GM19099 (cell line): ENCODE data around the gene ZMYND15.

ENCODE experiments used
- POLR2A ChIP-seq: IDR thresholded peaks from 3 replicates; pipeline ENCODE4 v1.6.1; 2011; ENCODE audit warnings: low read depth; ENCODE audit not compliant: insufficient read length; ENCODE audit errors: extremely low read depth

ZMYND15 gene

GRCh38 chr17:4766201-4766600 lies 26.6 kb downstream of the ZMYND15 start:
- TF ChIP-seq POLR2A = no peak

GRCh38 chr17:4766723-4767122 lies 27.1 kb downstream of the ZMYND15 start:
- TF ChIP-seq POLR2A = no peak

GRCh38 chr17:4768298-4768697 lies 28.7 kb downstream of the ZMYND15 start:
- TF ChIP-seq POLR2A = no peak

GRCh38 chr17:4769628-4770027 lies 30.0 kb downstream of the ZMYND15 start:
- TF ChIP-seq POLR2A = no peak

- TF ChIP-seq POLR2A = no peak
These were observed 32.0 kb downstream of the ZMYND15 start, which contains the start of gene TM4SF5 for GRCh38 chr17:4771519-4772234. TM4SF5 (plus strand) TSS chr17:4771886; CDS start chr17:4771923, 37 bp downstream.

GRCh38 chr17:4772235-4772613 lies 32.6 kb downstream of the ZMYND15 start:
- TF ChIP-seq POLR2A = no peak

- TF ChIP-seq POLR2A = no peak
These were observed 38.5 kb downstream of the ZMYND15 start for GRCh38 chr17:4777969-4778760.

- TF ChIP-seq POLR2A = no peak
These were observed 40.8 kb downstream of the ZMYND15 start for GRCh38 chr17:4780325-4780955.

- no peak for TF ChIP-seq POLR2A
These were observed 43.0 kb downstream of the ZMYND15 start for GRCh38 chr17:4782652-4783051.

GRCh38 chr17:4785311-4786105 lies 45.9 kb downstream of the ZMYND15 start:
- no peak for TF ChIP-seq POLR2A

- no peak for TF ChIP-seq POLR2A
These were observed 46.5 kb downstream of the ZMYND15 start, which contains the start of gene VMO1 for GRCh38 chr17:4786106-4786511. VMO1 (minus strand) TSS chr17:4786364; CDS start chr17:4786352, 12 bp downstream.

GRCh38 chr17:4786516-4786915 lies 46.9 kb downstream of the ZMYND15 start:
- TF ChIP-seq POLR2A = no peak

GRCh38 chr17:4788159-4788806 lies 48.6 kb downstream of the ZMYND15 start:
- no peak for TF ChIP-seq POLR2A
